IMR-90 (cell line): Measurements from ENCODE around the gene C1QTNF3. TPM values are rescaled to one million over a fixed set of nuclear protein-coding genes. Genes with fewer than 3 reads are reported as not detected.

Experiments used
- ATAC-seq: fragments of 200-7000 bp; cut with Tn5 transposase; 2 replicates; pipeline ENCODE4 v1.9.1; 2020; ENCODE audit warnings: low read depth, mild to moderate bottlenecking, moderate library complexity
- BruUV-seq: library from RNA; stranded (reverse); fragments of 400-500 nt; replicated peaks from 2 replicates; lab custom pipeline; 2021; lab: Mats Ljungman, UMichigan
- CTCF ChIA-PET: fragments of 300-600 bp; formaldehyde crosslinking; extraction: SDS; loops from one replicate; lab custom pipeline; 2021; ENCODE audit warnings: antibody characterized with exemption; lab: Yijun Ruan, JAX
- POLR2A ChIA-PET: fragments of 300-600 bp; sonication (Branson Sonifier 250); formaldehyde crosslinking; loops from one replicate; lab custom pipeline; 2022; ENCODE audit warnings: antibody characterized with exemption; ENCODE audit not compliant: unreplicated experiment; lab: Charles Lee
- DNase-seq: peaks from one replicate; pipeline ENCODE4 v3.0.0; 2013
- H2AFZ ChIP-seq: replicated peaks from 2 replicates; pipeline ENCODE3; 2013; ENCODE audit warnings: low read length, mild to moderate bottlenecking; ENCODE audit not compliant: poor library complexity
- H2AK5ac ChIP-seq: 2 replicates; pipeline ENCODE4 v1.6.1; 2013; ENCODE audit warnings: low read depth, low read length, inconsistent platforms
- H2AK9ac ChIP-seq: replicated peaks from 2 replicates; pipeline ENCODE3; 2013; ENCODE audit warnings: mild to moderate bottlenecking, low read depth, low read length, moderate library complexity; ENCODE audit not compliant: poor library complexity
- H2BK120ac ChIP-seq: 2 replicates; pipeline ENCODE4 v1.6.1; 2013; ENCODE audit warnings: low read depth, low read length, inconsistent platforms
- H2BK15ac ChIP-seq: 3 replicates; pipeline ENCODE4 v1.6.1; 2013; ENCODE audit warnings: low read depth, low read length, inconsistent platforms
- H2BK20ac ChIP-seq: 2 replicates; pipeline ENCODE4 v1.6.1; 2013; ENCODE audit warnings: low read depth, mild to moderate bottlenecking, inconsistent platforms, low read length, moderate library complexity
- H2BK5ac ChIP-seq: 2 replicates; pipeline ENCODE4 v1.6.1; 2013; ENCODE audit warnings: mild to moderate bottlenecking, low read depth, low read length, inconsistent platforms; ENCODE audit not compliant: poor library complexity, severe bottlenecking
- H3K14ac ChIP-seq: replicated peaks from 2 replicates; pipeline ENCODE4 v1.6.1; 2013; ENCODE audit warnings: low read depth, low read length, inconsistent platforms
- H3K18ac ChIP-seq: 2 replicates; pipeline ENCODE4 v1.6.1; 2013; ENCODE audit warnings: low read depth, low read length, control low read depth
- H3K23ac ChIP-seq: 2 replicates; pipeline ENCODE4 v1.6.1; 2013; ENCODE audit warnings: low read depth, low read length, inconsistent platforms
- H3K27ac ChIP-seq: 2 replicates; pipeline ENCODE4 v1.5.1; 2013; ENCODE audit warnings: mild to moderate bottlenecking, control low read depth, low read length; ENCODE audit not compliant: insufficient read depth
- H3K27me3 ChIP-seq: 2 replicates; pipeline ENCODE4 v1.6.1; 2013; ENCODE audit warnings: low read length; ENCODE audit not compliant: control insufficient read depth, insufficient read depth
- H3K36me3 ChIP-seq: 2 replicates; pipeline ENCODE4 v1.6.1; 2013; ENCODE audit warnings: low read length, mixed read lengths; ENCODE audit not compliant: control insufficient read depth, insufficient read depth
- H3K4ac ChIP-seq: 2 replicates; pipeline ENCODE4 v1.6.1; 2013; ENCODE audit warnings: low read depth, low read length, inconsistent platforms
- H3K4me1 ChIP-seq: 2 replicates; pipeline ENCODE4 v1.6.1; 2013; ENCODE audit warnings: low read length, mixed read lengths; ENCODE audit not compliant: control insufficient read depth, insufficient read depth
- H3K4me2 ChIP-seq: 2 replicates; pipeline ENCODE4 v1.6.1; 2013; ENCODE audit warnings: low read depth, mild to moderate bottlenecking, control low read depth, low read length, moderate library complexity
- H3K4me3 ChIP-seq: 2 replicates; pipeline ENCODE4 v1.5.1; 2013; ENCODE audit warnings: low read depth, mild to moderate bottlenecking, control low read depth, low read length, moderate library complexity; ENCODE audit not compliant: insufficient read depth
- H3K56ac ChIP-seq: 2 replicates; pipeline ENCODE4 v1.6.1; 2013; ENCODE audit warnings: low read length, inconsistent platforms; ENCODE audit not compliant: insufficient read depth; ENCODE audit errors: extremely low read depth
- H3K79me1 ChIP-seq, 2 experiments: 2 replicates each; pipeline ENCODE4 v1.6.1; 2013; ENCODE audit warnings: low read length in 2 of 2, inconsistent platforms in 1 of 2, low read depth in 1 of 2
- H3K9ac ChIP-seq: 2 replicates; pipeline ENCODE4 v1.6.1; 2013; ENCODE audit warnings: low read depth, low read length, control low read depth
- H3K9me1 ChIP-seq: 2 replicates; pipeline ENCODE4 v1.6.1; 2013; ENCODE audit warnings: low read length, inconsistent platforms; ENCODE audit not compliant: insufficient read depth
- H3K9me3 ChIP-seq: 2 replicates; pipeline ENCODE4 v1.6.1; 2013; ENCODE audit warnings: low read length; ENCODE audit not compliant: control insufficient read depth, insufficient read depth
- H4K20me1 ChIP-seq: 2 replicates; pipeline ENCODE4 v1.6.1; 2013; ENCODE audit warnings: low read length, inconsistent platforms; ENCODE audit not compliant: insufficient read depth
- H4K5ac ChIP-seq: 2 replicates; pipeline ENCODE4 v1.6.1; 2013; ENCODE audit warnings: mild to moderate bottlenecking, low read depth, low read length, control low read depth
- H4K8ac ChIP-seq, 2 experiments: 2 replicates each; pipeline ENCODE4 v1.6.1; 2013; ENCODE audit warnings: low read depth in 2 of 2, low read length in 2 of 2, control low read depth in 1 of 2, inconsistent platforms in 1 of 2
- H4K91ac ChIP-seq: 2 replicates; pipeline ENCODE4 v1.6.1; 2013; ENCODE audit warnings: low read depth, low read length, inconsistent platforms; ENCODE audit not compliant: insufficient read depth
- FOS ChIP-seq: fragments of 150-350 bp; IDR thresholded peaks from 2 replicates; pipeline ENCODE4 v1.6.1; 2016; ENCODE audit warnings: low read depth, low read length
- WGBS, 2 experiments: methylation state at CpG; one replicate each; pipeline versions ENCODE4 v1.1.5 to v1.1.7; 2013; ENCODE audit warnings: missing lambda C conversion rate in 2 of 2; ENCODE audit not compliant: insufficient read length in 1 of 2; ENCODE audit errors: extremely low coverage in 2 of 2; 5-methylcytosine and 5-hydroxymethylcytosine counted together
- dilution Hi-C: fragments of 300-500 bp; cut with HindIII; formaldehyde crosslinking; loops from one replicate; pipeline ENCODE4 v1.14.3; 2018; ENCODE audit warnings: low sequenced_read_pairs; ENCODE audit not compliant: unreplicated experiment
- in situ Hi-C: fragments of 300-500 bp; cut with MboI; formaldehyde crosslinking; loops from 3 replicates; pipeline ENCODE4 v1.14.3; 2019; ENCODE audit warnings: low sequenced_read_pairs, inconsistent platforms, mixed read lengths
- intact Hi-C: fragments of 100-400 bp; cut with micrococcal nuclease; formaldehyde crosslinking; loops from 2 replicates; pipeline ENCODE4 v1.10.0; 2022
- polyA plus RNA-seq, 3 experiments: library from polyadenylated mRNA; depleted of rRNA; stranded (reverse); fragments of >200 nt; gene quantifications; 2 replicates each; pipeline ENCODE4 v1.2.3, GENCODE V29; 2012; ENCODE audit warnings: low replicate concordance in 1 of 3
- total RNA-seq: library from RNA; depleted of rRNA; stranded (reverse); fragments of >200 nt; gene quantifications from 2 replicates; pipeline ENCODE4 v1.2.3, GENCODE V29; 2012

Gene C1QTNF3
- total and polyA plus RNA-seq, 2 of the 4 experiments (the other 2 are of a cell fraction) = 1.0 to 1.4 TPM

- Histone ChIP-seq H3K9ac (no peak overlapping the region), H3K4me2 (no peak overlapping the region; the same call in 1 of the 2 replicates), H3K23ac (peak overlapping the region; percentile 44; the same call in 1 of the 2 replicates), H2AFZ (peak overlapping the region; percentile 74), H3K27me3 (no peaks in the 10 kb centered on the region), H3K9me3 (no peaks in the 10 kb centered on the region), H4K20me1 (no peaks in the 10 kb centered on the region), H3K4me1 (peaks cover 8% of the 10 kb centered on the region), H4K8ac (peak overlapping the region in 1 of 2 experiments; percentile 42; a peak in 2 of 4 replicates), H3K4ac (no peak overlapping the region), H2BK15ac (no peak overlapping the region; the same call in 2 of the 3 replicates), H2BK120ac (peak overlapping the region; percentile 11; the same call in 1 of the 2 replicates), H4K91ac (no peak overlapping the region), H2BK20ac (peak overlapping the region; percentile 60), H3K79me1 (no peaks in the 10 kb centered on the region), H2AK5ac (no peak overlapping the region), H3K36me3 (no peaks in the 10 kb centered on the region), H3K18ac (no peak overlapping the region; the same call in 1 of the 2 replicates), H3K4me3 (no peak overlapping the region), H3K14ac (peak overlapping the region; percentile 53; the same call in 1 of the 2 replicates), H3K9me1 (peaks cover 4% of the 10 kb centered on the region; the same call in 1 of the 2 replicates), H2AK9ac (peak overlapping the region; percentile 42), H3K27ac (no peak overlapping the region), H2BK5ac (peak overlapping the region; percentile 25), H3K56ac (no peak overlapping the region), H4K5ac (no peak overlapping the region)
- ATAC-seq (0 out of 2 replicates have a peak, but pooled peaks have one; percentile 9), DNase-seq (no peak)
- no CpG with 5 or more reads among the region's 5 CpGs for WGBS, 2 experiments
- POLR2A ChIA-PET = no interaction called here
- no TSS peak for BruUV-seq
- intact Hi-C loops (no loop called here), in situ Hi-C loops (no loop called here), dilution Hi-C loops (no loop called here)
- CTCF ChIA-PET = no interaction called here
- TF ChIP-seq FOS = no peak
These were observed 10.8 kb upstream of the C1QTNF3 start for GRCh38 chr5:34053571-34054399.
